ENCODE data around the gene PUM2.
"Not testable (repeated sequence)": the region's sequence is repeated elsewhere in the genome, so short reads cannot be mapped to it uniquely, and the experiment has no call there.

PUM2 gene

DNA sequence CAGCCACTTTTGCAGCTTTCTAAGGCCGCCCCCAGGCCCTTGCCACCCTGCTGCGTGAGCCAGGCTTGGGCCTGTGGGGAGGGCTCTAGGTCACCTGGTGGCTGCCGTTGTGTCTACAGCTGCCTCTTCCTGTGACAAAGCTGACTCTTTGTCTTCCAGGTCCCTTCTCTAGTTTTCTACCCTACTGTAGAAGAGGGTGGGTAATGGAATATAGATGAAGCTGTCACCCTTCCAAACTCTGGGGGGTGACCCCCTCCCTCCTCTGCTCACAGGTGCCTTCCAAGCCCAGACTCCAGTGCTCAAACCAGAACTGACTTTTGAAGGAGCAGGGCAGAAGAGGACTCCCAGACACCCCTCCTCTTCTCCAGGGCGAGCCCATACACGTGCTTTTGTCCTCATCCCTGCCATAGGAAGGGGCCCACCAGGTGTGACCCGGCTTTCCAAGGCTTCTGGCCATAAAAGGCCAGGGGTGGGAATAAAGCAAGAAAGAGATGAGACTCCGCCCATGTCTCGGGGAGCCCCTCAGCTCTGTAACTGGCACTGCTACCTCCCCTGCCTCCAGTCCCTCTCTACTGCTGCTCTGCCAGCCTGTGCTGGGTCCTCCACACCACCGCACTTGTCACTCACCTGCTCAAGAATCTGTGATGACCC is 107.8 kb downstream of the PUM2 start:
- no peaks in the 10 kb centered on the region for H3K27me3 ChIP-seq (replicated peaks)
- in situ Hi-C loops (cut with HindIII; ENCODE audit: low pct_ligation_motif_present, low sequenced_read_pairs) = no loop called here
- no peak overlapping the region for H3K27ac ChIP-seq
- no peak for DNase-seq
- H3K4me3 ChIP-seq (ENCODE audit: low read depth, low read length) = no peak overlapping the region
- TF ChIP-seq, protein P1, sequence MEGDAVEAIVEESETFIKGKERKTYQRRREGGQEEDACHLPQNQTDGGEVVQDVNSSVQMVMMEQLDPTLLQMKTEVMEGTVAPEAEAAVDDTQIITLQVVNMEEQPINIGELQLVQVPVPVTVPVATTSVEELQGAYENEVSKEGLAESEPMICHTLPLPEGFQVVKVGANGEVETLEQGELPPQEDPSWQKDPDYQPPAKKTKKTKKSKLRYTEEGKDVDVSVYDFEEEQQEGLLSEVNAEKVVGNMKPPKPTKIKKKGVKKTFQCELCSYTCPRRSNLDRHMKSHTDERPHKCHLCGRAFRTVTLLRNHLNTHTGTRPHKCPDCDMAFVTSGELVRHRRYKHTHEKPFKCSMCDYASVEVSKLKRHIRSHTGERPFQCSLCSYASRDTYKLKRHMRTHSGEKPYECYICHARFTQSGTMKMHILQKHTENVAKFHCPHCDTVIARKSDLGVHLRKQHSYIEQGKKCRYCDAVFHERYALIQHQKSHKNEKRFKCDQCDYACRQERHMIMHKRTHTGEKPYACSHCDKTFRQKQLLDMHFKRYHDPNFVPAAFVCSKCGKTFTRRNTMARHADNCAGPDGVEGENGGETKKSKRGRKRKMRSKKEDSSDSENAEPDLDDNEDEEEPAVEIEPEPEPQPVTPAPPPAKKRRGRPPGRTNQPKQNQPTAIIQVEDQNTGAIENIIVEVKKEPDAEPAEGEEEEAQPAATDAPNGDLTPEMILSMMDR (IDR thresholded peaks at IDR 0.05; ENCODE audit: low read depth, low read length, missing control alignments) = no peak
- H3K36me3 ChIP-seq (replicated peaks) = peaks cover 7% of the 10 kb centered on the region

- in situ Hi-C loops (cut with HindIII; ENCODE audit: low pct_ligation_motif_present, low sequenced_read_pairs) = no loop called here
- H3K4me3 ChIP-seq (ENCODE audit: low read depth, low read length) = no peak overlapping the region
- H3K36me3 ChIP-seq (replicated peaks) = peaks cover under 1% of the 10 kb centered on the region
- H3K27ac ChIP-seq = no peak overlapping the region
- TF ChIP-seq, protein P1 (IDR thresholded peaks at IDR 0.05; ENCODE audit: low read depth, low read length, missing control alignments) = peak; percentile 23
- H3K27me3 ChIP-seq (replicated peaks) = no peaks in the 10 kb centered on the region
- DNase-seq = no peak
Measured at GRCh38 chr2:20241973-20242726, 108.5 kb downstream of the PUM2 start.

DNA sequence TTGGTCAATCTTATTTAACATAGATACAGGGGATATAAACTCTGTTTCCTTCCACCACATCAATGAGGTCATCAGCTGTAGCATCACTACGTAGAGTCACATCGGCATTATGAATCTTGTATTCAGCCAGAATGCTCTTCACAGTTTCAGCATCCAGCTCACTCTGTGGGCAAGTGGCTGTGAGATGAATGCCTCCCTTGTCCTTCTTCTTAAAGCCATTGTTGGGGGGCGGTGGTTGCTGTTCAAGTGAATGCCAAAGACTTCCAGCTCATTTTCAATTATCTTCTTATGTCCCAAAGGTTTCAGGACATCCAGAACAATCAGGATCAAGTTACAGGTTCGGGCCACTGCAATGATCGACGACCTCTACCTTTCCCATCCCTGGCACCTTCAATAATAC is 110.4 kb downstream of the PUM2 start:
- H3K4me3 ChIP-seq (ENCODE audit: low read depth, low read length); H3K27me3 ChIP-seq (replicated peaks); H3K36me3 ChIP-seq (replicated peaks); DNase-seq; H3K27ac ChIP-seq; in situ Hi-C loops (cut with HindIII; ENCODE audit: low pct_ligation_motif_present, low sequenced_read_pairs): not testable (repeated sequence)

- TF ChIP-seq, protein P1 (IDR thresholded peaks at IDR 0.05; ENCODE audit: low read depth, low read length, missing control alignments) = no peak
- no peaks in the 10 kb centered on the region for H3K36me3 ChIP-seq (replicated peaks)
- in situ Hi-C loops (cut with HindIII; ENCODE audit: low pct_ligation_motif_present, low sequenced_read_pairs) = no loop called here
- H3K27me3 ChIP-seq (replicated peaks) = no peaks in the 10 kb centered on the region
- no peak overlapping the region for H3K4me3 ChIP-seq (ENCODE audit: low read depth, low read length)
- H3K27ac ChIP-seq = no peak overlapping the region
- no peak for DNase-seq
Measured at GRCh38 chr2:20236496-20236895, 114.1 kb downstream of the PUM2 start.

- no peaks in the 10 kb centered on the region for H3K27me3 ChIP-seq (replicated peaks)
- in situ Hi-C loops (cut with HindIII; ENCODE audit: low pct_ligation_motif_present, low sequenced_read_pairs) = no loop called here
- DNase-seq = no peak
- H3K36me3 ChIP-seq (replicated peaks) = no peaks in the 10 kb centered on the region
- H3K4me3 ChIP-seq (ENCODE audit: low read depth, low read length) = no peak overlapping the region
- H3K27ac ChIP-seq = no peak overlapping the region
- TF ChIP-seq, protein P1 (IDR thresholded peaks at IDR 0.05; ENCODE audit: low read depth, low read length, missing control alignments) = no peak
Measured at GRCh38 chr2:20235655-20236305, 114.9 kb downstream of the PUM2 start.

GRCh38 chr2:20234597-20234996 is 116.0 kb downstream of the PUM2 start:
- DNase-seq; H3K27me3 ChIP-seq (replicated peaks); in situ Hi-C loops (cut with HindIII; ENCODE audit: low pct_ligation_motif_present, low sequenced_read_pairs); H3K27ac ChIP-seq; H3K36me3 ChIP-seq (replicated peaks); H3K4me3 ChIP-seq (ENCODE audit: low read depth, low read length): not testable (repeated sequence)
